GM19035 (cell line): ENCODE data around the gene ETNK2.
"Not testable (repeated sequence)": the region's sequence is repeated elsewhere in the genome, so short reads cannot be mapped to it uniquely, and the experiment has no call there.

ENCODE experiments used
- ATAC-seq: cut with Tn5 transposase; IDR thresholded peaks from one replicate; pipeline ENCODE4 v1.9.1; 2021; ENCODE audit not compliant: unreplicated experiment

The ETNK2 gene

DNA sequence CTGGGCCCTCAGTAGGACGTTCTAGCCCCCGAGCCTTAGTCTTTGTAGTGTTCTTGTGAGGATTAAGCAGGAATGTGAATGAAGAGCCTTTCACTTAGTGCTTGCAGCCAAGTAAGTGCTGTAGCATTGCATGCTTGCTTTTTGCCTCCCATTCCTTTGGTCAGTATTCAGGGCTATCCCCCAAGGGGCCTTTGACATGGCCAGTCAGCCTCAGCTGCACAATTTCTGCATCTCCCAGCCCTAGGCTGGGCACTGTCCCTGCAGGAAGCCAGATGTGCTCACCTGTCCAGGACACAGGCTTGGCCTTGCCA, 48.5 kb downstream of the ETNK2 start:
- no peak for ATAC-seq

DNA sequence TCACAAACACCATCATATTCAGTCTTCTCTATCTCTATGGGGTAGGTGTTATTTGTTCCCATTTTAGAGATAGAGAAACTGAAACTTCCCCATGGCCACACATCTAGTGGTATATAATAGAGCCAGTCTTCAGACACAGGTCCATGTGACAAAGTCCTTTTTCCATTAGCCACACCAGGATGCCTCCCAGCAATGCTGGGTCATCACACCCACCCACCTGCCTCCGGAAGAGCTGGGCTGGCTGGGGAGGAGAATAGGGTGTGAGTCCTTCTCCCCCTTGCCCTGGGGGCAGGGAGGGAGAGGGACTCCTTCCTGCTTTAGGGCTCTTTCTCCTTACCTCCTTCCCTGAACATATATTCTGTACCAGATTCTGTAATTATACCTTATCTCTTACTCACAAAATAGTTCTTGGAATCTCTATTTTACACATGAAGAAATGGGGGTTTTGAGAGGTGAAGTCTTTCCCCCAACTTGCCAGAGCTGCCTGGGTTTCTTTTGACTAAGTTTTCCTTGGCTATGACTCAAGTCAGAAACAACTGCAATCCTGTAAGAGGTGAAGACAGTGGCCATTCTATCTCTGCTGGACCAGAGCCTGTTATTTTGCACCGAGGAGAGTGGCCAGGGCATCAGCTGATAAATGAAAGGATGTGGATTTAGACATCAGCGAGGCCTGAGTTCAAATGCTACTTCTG, 49.0 kb downstream of the ETNK2 start:
- no peak for ATAC-seq

DNA sequence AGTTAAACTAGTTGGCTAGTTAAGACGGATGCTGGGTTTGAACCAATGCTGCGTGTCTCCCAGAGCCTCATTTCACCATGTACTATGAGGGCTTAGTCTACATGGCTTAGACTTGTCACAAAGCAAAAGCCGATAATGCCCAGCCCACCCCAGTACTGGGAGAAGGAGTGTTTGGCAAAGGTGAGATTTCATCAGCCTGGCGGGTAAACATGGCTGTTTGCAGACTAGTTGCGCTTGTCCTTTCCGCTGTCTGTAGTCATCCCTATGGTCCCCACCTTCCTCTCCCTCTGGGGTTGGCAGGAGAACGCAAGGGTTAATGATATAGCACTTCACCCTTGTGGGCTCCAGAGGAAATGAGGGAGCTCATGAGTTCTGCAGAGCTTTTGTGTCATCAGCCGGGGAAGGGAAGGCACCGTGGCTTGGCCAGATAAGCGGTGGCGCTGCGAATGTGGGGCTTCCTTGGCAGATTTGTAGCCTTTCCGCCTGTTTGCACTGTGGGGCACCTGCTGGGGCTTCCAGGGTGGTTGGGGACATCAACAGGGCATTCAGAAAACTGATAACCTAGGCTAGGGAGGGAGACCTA, 49.7 kb downstream of the ETNK2 start:
- no peak for ATAC-seq

DNA sequence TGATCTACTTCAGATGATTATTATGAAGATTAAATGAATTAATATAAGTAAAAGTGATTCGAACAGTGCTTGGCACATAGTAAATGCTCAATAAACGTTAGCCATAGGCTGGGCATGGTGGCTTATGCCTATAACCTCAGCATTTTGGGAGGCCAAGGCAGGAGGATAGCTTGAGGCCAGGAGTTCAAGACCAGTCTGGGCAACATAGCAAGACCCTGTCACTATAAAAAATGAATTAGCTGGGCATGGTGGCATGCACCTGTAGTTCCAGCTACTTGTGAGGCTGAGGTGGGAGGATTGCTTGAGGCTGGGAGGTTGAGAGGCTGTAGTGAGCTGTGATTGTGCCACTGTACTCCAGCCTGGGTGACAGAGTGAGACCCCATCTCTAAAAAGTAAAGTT, 52.1 kb downstream of the ETNK2 start:
- not testable (repeated sequence) for ATAC-seq

DNA sequence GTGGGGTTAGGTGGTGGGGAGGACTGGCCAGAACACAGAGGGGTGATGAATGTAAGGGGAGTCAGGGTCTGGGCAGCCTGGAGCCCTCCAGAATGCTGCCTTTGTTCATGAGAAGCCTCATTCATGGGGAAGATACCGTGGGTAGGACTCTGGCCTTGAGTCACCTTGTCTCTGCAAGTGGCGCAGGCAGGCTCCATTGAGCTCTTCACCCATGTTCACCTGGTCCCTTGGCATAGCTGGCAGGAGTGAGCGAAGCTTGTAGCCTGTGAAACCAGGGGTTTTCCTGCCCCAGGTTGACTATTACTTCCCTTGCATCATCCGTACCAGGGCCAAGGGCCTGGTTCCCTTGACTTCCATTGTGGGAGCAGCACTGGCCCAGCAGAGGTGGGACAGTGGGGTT, 53.2 kb downstream of the ETNK2 start:
- no peak for ATAC-seq

DNA sequence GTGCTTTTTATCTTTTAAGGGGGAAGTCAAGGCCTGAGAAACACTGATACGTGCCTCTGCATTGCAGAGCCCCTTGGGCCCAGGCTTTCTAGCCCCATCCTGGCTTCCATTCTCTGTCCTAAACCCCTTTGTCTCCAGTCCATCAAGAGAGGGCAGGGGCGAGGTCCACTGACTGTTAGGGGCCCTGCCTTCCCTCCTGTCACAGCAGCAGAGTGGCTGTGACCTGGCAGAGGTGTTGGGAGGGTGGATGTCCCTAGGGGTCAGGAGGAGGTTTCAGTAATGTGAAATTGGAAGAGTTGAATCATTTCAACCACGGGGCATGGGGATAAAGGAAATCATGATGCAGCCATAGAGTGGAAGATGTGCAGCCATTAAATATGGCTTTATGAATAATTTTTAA, 54.9 kb downstream of the ETNK2 start:
- ATAC-seq: no peak

DNA sequence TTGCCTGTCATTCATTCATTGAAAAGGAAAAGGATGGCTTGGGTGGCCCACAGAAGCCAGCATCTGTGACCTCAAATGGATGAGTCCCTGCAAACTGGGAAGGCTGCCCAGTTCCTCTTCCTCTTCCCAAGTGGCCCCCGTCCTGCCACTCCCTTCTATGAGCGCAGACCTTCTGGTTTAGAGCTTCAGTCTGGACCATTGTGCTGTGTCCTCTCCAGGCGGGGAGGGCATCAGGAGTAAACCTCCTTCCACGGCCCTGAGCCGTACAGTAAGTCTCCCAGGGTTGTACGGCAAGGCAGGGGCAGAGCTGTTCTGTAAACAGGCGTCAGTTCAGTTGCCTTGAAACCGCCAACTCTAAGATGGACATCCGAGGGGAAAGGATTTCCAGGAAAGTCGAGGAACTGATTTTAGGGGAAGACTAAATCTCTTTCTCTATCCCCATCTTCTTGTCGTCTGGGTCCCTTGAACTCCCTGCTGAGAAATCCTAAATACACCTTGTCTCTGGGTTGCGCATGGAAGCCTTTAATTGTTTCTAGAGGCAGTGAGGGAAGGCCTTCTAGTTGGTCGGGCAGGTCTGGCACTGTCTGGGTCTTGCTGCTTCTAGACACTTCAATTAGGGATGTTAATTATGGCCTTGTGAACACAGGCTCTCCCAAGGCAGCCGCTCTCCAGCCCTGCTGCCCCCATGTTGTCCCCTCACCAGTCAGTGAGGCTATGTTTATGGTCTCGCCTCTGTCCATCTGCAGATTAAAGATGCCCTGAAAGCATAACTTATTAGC, 56.8 kb downstream of the ETNK2 start:
- no peak for ATAC-seq

DNA sequence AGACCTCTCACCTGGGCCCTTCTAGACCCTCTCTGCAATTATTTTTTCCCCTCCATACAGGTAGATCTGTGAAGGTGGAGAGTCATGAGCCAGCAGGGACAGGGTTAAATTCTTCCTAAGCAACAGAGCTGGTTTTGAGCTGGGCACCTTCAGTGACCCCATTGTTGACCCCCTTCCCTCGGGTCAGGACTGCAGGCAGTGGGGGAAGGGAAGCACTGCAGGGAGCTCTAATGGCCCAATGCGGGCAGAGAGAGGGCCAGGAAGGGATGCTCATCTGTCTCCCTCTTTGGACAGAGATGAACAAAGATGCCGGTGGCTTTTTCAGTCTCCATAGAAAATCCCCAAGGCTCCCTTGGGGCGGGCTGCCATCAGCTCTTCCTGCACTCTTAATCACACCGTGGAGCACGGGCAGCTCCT, 57.5 kb downstream of the ETNK2 start:
- no peak for ATAC-seq

DNA sequence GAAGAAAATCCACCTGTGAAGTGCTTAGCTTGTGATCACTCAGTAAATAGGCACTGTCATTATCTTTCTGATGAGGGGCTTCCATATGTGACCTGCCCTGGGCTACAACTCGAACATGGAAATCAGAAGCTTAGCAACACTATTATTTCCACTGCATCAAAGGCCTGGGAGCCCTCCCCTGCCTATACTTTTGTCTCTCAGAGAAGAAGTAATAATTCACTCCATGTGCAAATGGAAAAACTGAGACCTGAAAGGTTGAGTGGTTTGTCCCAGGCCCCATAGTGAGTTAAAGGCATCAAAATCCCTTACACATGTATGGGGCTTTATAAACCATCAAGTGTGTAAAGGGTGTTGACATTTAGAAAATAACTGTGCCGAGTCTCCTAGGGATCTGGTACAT, 58.1 kb downstream of the ETNK2 start:
- no peak for ATAC-seq

DNA sequence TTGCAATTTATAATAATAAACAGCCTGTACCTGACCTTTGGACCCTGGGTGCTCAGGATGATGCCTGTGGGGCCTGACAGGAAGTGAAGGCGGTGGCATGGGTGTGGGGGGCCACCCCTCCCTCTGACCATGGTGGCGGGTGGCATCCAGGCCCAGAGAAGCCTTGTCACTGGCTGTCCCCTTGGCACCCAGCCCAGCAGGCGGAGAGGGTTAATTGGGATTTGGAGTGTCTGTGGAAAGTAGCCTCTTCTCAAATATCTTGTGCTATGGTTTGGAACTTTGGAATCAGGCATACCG, 58.5 kb downstream of the ETNK2 start:
- no peak for ATAC-seq

DNA sequence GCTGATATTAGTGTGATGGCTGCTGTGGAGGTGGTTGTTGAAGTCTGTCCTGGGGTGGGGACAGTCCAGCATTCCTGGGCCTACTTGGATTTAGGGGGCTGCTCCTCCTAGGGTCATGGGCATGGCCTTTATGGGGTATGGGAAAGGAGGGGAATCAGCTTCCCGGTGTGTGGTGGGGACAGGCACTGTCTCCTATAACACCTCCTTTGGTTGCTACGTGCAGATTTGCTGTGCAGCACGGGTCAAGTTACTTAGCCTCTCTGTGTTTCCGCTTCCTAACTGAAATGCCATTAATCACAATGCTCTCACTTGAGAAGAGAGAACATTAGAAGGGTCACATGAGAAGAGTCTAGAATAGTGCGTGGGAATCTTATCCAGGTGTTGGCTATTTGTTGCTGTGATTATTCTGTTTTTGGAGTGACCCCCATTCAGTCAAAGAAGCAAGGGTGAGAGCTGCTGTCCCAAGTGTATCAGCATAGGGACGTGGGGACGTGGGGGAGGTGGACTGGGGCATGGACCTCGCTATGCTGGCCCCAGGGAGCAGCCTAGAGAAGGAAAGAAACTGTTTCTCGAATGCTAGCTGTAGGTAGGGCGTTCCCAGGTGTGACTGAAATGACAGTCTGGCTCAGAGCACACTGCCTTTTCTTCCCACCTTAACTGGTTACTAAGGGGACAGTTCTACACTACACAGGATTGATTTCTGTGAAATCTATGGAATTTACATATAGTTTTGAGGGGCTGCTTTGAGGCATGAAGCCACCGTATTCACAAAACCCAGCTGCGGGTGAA, 59.0 kb downstream of the ETNK2 start:
- ATAC-seq: no peak

DNA sequence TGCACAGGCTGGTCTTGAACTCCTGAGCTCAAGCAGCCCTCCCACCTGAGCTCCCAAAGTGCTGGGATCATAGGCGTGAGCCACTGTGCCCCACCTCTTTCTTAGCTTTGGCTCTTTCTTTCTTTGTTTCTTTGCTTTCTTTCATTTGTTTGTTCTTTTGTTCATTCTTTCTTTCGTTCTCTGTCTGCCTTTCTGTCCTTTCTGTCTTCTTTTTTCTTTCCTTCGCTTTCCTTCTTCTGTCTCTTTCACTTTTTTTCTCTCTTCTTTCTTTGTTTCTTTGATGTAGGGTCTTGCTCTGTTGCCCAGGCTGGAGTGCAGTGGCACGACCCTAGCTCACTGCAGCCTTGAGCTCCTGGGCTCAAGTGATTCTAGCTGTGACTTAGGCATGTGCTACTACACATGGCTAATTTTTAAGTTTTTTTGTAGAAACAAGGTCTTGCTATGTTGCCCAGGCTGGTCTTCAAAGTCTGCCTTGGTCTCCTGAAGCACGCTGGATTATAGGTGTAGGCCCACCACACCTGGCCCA, 60.0 kb downstream of the ETNK2 start:
- ATAC-seq: no peak

DNA sequence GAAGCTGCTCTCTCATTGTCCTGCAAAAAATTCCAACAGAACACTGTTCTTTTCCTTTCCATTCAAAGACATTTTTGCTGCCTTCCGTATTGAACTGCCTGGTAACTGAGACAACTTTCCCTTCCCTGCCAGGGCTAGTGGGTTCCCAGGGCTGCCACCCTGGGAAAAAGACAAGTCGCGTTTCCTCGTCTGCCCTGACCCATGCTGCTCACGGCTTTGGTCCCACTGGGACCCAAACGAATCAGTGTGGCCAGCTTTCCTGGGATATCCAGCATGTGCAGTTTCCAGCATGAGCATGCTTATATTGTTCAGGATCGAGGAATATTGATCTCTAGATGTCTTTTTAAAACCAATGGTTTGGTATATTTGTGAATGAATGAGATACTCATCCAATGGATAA, 60.8 kb downstream of the ETNK2 start:
- no peak for ATAC-seq

DNA sequence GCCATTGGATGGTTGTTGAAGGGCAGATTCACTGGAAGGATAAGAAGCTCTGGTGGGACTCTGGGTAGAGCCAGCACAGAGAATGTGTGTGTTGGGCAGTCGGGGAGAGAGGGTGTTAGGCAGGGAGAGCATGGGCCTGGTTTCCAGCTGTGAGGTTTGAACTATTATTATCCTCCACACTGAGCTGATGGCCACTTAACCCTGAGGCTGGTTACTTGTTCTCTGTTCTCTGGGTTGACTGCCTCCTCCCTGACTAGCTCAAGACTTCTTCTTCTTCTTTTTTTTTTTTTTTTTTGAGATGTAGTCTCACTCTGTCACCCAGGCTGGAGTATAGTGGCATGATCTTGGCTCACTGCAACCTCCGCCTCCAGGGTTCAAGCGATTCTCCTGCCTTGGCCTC, 61.7 kb downstream of the ETNK2 start:
- not testable (repeated sequence) for ATAC-seq

DNA sequence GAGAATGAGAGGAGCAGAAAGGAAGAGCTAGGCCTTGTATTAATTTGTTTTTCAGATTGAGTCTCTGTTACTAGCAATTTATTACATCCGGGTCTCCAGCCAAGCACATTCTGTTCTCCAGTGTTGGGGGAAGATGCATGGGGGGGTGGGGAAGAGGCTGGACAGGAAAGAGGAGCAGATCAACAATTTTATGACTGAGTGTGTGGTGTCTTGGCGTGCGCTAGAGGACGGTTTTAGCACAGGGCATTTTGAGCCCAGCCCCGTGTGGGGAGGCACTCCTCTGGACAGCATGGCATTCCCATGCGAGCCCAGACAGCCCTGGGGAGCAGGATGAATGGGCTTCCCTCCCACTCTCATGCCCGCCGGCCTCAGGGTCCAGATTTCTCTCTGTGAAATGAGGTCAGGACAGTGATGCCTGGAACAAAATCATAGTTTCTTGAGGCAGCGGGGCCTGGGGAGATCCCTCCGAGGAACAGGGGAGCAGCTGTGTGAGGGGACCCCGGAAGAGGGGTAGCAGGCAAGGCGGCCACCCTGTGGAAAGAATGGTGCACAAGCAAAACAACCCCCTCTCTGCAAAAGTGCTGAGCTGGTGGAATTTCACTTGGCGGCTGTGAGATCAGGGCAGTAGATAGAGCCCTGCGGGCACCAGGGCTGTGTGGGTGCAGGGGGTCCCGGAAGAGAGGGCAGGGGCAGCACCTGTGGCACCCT, 62.6 kb downstream of the ETNK2 start:
- no peak for ATAC-seq

DNA sequence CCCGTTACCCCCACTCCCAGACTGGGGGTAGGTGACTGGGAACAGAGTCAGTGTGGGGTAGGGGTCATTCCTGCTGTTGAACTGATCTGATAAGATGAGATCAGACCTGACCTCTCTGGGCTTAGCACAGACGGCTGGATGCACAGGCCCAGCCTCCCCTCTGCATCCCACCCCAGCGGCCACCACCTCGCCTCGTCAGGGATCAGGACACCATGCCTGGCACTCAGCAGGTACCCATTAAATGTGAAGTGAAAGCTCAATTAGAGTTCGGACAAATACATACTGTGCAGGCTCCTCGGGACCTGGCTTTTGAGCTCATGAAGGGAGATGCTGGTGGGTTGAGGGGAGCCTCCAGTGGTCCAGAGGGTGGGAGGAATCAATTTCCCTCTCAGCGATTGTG, 63.2 kb downstream of the ETNK2 start:
- ATAC-seq: no peak

DNA sequence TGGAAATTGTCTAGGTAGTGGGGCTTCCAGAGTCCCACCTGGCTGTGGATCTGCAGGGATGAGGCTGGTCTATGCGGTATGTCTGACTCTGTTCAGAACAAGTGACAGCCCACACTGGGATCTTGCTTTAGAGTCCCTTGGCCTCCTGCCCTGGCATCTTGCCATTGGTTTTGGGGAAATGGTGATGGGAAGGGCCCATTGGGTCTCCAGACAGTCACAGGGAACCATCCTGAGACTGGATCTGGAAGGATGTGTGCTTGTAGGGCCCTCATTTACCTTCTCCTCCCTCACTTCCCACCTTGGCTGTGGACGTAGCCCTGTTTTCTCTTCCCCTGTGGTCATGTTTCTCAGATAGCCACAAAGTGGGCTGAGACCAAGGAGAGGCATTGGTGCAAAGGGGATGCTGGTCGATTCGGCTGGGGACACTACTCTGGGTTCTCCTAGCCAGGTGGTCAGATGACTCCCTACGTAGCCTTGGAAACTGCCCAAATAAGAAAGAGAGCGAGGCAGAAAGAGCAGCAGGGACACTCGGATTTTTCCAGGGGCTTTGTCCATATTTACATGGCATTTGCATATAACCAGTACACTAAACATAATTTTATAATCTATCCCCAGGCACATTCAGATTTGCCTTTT, 63.8 kb downstream of the ETNK2 start:
- ATAC-seq: no peak

DNA sequence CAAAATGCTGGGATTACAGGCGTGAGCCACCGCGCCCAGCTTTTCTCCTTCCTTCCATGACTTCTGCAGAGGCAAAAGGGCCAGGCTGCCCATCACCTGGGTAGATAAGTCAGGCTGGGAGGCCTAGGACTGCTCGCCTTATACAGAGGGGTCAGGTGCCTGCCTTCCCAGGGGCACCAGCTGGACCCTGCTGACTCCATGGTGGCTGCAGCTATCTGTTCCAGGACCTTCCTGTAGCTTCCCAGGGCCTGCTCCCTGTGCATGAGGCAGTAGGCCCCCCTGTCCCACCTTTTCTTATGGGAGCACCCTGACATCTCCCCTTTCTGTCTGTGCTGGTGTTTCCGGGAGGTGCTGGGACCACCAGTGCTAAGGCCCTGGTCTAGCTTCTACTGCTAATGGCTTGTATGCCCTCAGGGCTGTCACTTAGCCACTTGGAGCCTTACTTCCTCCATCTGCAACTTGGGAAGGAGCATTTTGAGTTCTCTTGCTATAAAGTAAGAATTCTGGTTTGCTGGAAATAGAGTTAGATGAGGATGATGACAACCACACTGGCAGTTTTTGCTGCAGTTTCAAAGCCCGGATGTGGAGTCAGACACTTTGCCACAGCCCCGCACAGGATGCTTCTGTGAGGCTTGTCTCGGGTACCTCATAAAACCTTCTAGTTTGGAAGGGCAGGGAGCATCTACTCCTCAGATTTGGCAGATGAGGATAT, 64.5 kb downstream of the ETNK2 start:
- no peak for ATAC-seq

DNA sequence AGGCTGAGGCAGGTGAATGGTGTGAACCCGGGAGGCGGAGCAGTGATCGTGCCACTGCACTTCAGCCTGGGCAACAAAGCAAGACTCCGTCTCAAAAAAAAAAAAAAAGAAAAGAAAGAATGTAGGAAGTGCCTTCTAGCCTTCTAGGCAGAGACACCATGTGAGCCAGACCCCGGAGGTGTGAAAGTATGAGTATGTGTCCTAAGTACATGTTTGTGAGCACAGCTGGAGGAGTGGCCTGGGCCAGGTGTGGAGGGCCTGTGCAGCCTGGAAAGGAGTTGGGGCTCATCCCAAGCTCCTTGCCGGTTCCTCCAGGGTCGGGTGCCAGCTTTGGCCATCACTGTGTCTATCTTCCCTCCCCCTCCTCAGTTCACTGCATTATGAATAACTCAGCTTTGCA, 66.0 kb downstream of the ETNK2 start:
- ATAC-seq: no peak

DNA sequence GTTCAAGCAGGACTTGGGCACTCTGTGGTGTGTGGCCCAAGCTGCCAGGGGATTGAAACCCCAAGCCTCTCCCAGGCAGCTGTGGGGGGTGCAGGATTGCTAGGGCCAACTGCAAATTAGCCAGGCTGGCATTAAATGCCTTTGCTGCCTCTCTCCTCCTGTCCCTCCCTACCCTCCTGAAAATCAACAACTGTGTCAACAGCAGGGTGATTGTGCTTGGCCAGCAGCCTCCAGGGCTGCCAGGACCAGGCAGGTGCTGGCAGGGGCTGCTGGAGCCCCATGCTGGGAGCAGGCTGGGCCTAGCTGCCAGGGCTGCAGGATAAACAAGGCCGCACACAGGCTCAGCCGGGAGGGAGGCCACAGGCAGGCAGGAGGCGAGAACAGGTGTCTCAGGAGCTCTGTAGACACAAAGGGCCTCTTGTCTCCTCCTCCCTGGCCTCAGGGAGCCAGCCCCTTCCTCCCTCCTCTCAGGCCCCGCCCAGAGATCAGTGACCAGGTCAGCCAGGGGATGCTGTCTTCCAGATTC, 67.5 kb downstream of the ETNK2 start:
- ATAC-seq: no peak
